Ovary (tissue), 3 donors: Measurements from ENCODE around the gene MATN4.

Source experiments
- CTCF ChIP-seq, 3 donors: fragments of 450-650 bp in 2 of 3; fragments of 200-600 bp in 1 of 3; IDR thresholded peaks; one replicate each; pipeline versions ENCODE4 v1.5.1 to v1.8.0; 2016 to 2022; ENCODE audit warnings: antibody characterized with exemption in 3 of 3, mild to moderate bottlenecking in 1 of 3
- POLR2A ChIP-seq: fragments of 450-650 bp; IDR thresholded peaks from one replicate; pipeline ENCODE4 v1.6.1; 2017; ENCODE audit warnings: antibody characterized with exemption, mild to moderate bottlenecking, moderate library complexity
- donor health status: DM: no; HTN: no; CAD: no.

- TF ChIP-seq CTCF (IDR thresholded peaks at IDR 0.05), result no peak
- TF ChIP-seq POLR2A, result no peak
Observed at GRCh38 chr20:45328451-45328850, 20.4 kb upstream of the MATN4 start.
